HAP-1 (cell line): ENCODE data around the gene PIBF1.
A peak's percentile ranks its signal among the peaks of the same experiment; 100 is the strongest.
"Not testable (repeated sequence)": the region's sequence is repeated elsewhere in the genome, so short reads cannot be mapped to it uniquely, and the experiment has no call there.

ENCODE experiments used
- DNase-seq, 2 experiments: peaks; one replicate each; pipeline ENCODE4 v3.0.0-alpha.2; 2016 to 2020; ENCODE audit warnings: low spot score in 2 of 2
- H3K27me3 ChIP-seq: fragments of 250-450 bp; sonication (Bioruptor Pico); 2 replicates; pipeline ENCODE4 v1.5.1; 2020; ENCODE audit warnings: low read depth, mild to moderate bottlenecking, moderate library complexity
- H3K36me3 ChIP-seq: fragments of 250-450 bp; sonication (Bioruptor Pico); replicated peaks from 2 replicates; pipeline ENCODE4 v1.5.1; 2020; ENCODE audit warnings: mild to moderate bottlenecking
- H3K4me1 ChIP-seq: fragments of 250-450 bp; sonication (Bioruptor Pico); 2 replicates; pipeline ENCODE4 v1.5.1; 2020; ENCODE audit warnings: mild to moderate bottlenecking
- H3K4me3 ChIP-seq: fragments of 250-450 bp; sonication (Bioruptor Pico); 2 replicates; pipeline ENCODE4 v1.5.1; 2020; ENCODE audit warnings: mild to moderate bottlenecking, moderate library complexity
- H3K9me3 ChIP-seq: fragments of 250-450 bp; sonication (Bioruptor Pico); 2 replicates; pipeline ENCODE4 v1.5.1; 2020; ENCODE audit warnings: mild to moderate bottlenecking, moderate library complexity
- in situ Hi-C: fragments of 300-500 bp; cut with MboI; formaldehyde crosslinking; loops from 3 replicates; pipeline ENCODE4 v1.14.3; 2020; ENCODE audit warnings: low sequenced_read_pairs, inconsistent platforms, mixed read lengths

Gene PIBF1

DNA sequence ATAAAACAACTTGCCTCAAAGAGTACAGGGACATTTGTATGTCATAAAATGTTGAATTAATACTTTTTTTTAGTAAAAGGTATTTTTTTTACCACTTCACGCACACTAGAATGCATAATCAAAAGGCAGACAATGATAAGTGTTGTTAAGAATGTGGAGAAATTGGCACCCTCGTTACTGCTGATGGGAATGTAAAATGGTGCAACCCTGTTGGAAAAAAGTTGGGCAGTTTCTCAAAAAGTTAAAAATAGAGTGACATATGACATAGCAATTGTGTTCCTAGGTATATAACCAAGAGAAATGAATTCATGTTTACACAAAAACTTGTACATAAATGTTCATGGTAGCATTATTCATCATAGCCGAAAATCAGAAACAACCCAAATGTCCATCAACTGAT is 109.5 kb downstream of the PIBF1 start:
- H3K4me1 ChIP-seq = no peaks in the 10 kb centered on the region
- DNase-seq = no peak
- no peak overlapping the region for H3K4me3 ChIP-seq
- H3K36me3 ChIP-seq = no peaks in the 10 kb centered on the region; the same call in 1 of the 2 replicates
- in situ Hi-C loops = no loop called here
- H3K9me3 ChIP-seq = no peaks in the 10 kb centered on the region
- no peaks in the 10 kb centered on the region for H3K27me3 ChIP-seq

DNA sequence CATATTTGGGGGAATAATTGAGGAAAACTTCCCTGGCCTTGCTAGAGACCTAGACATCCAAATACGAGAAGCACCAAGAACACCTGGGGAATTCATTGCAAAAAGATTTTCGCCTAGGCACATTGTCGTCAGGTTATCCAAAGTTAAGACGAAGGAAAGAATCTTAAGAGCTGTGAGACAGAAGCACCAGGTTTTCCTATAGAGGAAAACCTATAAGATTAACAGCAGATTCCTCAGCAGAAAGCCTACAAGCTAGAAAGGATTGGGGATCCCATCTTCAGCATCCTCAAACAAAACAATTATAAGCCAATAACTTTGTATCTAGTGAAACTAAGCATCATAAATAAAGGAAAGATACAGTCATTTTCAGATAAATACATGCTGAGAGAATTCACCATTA is 114.9 kb downstream of the PIBF1 start:
- no peaks in the 10 kb centered on the region for H3K36me3 ChIP-seq
- no peak for DNase-seq

DNA sequence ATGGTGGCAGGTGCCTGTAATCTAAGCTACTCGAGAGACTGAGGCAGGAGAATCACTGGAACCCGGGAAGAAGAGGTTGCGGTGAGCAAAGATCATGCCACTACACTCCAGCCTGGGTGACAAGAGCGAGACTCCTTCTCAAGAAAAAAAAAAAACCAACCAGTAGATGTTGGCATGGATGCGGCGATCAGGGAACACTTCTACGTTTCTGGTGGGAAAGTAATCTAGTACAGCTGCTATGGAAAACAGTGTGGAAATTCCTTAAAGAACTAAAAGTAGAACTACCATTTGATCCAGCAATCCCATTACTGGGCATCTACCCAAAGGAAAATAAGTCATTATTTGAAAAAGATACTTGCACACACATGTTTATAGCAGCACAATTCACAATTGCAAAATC is 119.6 kb downstream of the PIBF1 start:
- H3K36me3 ChIP-seq, H3K4me3 ChIP-seq, DNase-seq, H3K27me3 ChIP-seq, H3K9me3 ChIP-seq, H3K4me1 ChIP-seq, in situ Hi-C loops: not testable (repeated sequence)

More for the DNA sequence above, 114.9 kb downstream of the PIBF1 start:
- Histone ChIP-seq H3K4me3 (no peak overlapping the region), H3K4me1 (no peaks in the 10 kb centered on the region), H3K27me3 (no peaks in the 10 kb centered on the region), H3K9me3 (no peaks in the 10 kb centered on the region)
- in situ Hi-C loops = no loop called here

DNA sequence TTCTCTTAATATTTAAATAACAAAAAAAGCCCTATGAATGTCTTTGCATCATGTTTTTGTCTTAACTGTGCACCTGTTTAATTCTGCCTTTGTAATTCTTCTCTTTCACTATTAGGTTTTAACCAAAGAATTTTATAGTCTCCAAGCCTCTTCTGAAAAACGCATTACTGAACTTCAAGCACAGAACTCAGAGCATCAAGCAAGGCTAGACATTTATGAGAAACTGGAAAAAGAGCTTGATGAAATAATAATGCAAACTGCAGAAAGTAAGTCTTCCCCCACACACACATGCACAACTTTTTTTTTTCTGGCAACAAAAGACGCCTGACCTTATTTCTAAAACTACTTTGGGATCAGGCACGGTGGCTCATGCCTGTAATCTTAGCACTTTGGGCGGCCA is 126.5 kb downstream of the PIBF1 start:
- in situ Hi-C loops = no loop called here
- no peaks in the 10 kb centered on the region for H3K9me3 ChIP-seq
- H3K27me3 ChIP-seq = no peaks in the 10 kb centered on the region
- peaks cover 19% of the 10 kb centered on the region for H3K4me1 ChIP-seq
- peaks cover 4% of the 10 kb centered on the region for H3K36me3 ChIP-seq
- H3K4me3 ChIP-seq = no peak overlapping the region
- DNase-seq = peak; percentile 9 to 63

DNA sequence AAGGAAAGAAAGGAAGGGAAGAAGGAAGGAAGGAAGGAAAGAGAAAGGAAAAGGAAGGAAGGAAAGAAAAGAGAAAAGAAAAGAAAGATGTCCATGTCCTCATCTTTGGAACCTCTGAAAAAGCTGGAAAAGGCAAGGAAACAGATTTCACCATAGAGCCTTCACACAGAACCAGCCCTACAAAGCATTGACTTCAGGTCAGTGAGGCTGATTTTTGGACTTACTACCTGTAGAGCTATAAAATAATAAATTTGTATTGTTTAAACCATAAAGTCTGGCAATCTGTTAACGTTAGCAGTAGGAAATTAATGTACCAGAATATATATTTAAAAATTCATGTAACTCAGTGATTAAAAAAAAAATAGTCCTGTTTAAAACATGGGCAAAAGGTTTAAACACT is 130.0 kb downstream of the PIBF1 start:
- H3K9me3 ChIP-seq = no peaks in the 10 kb centered on the region
- in situ Hi-C loops = no loop called here

DNA sequence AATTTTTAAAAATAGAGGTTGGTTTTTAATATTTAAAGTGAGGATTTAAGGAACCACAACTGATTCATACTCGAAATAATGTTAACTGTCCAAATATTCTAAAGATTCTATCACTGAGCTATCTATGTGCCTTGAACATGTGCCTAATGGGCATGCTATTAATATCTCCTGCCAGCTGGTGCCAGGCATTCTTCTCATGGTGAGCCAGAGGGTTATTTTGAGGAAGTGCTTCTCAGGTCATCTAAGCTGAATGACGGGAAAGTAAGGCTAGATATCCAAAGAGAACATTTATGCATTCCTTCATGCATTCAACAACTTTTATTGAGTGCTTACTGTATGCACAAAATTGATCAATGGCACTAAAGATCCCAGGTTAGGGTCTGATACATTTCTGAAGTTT is 138.2 kb downstream of the PIBF1 start:
- H3K36me3 ChIP-seq = peaks cover 2% of the 10 kb centered on the region; the same call in 1 of the 2 replicates
- H3K9me3 ChIP-seq = no peaks in the 10 kb centered on the region
- no peak overlapping the region for H3K4me3 ChIP-seq
- no peaks in the 10 kb centered on the region for H3K4me1 ChIP-seq
- no peak for DNase-seq
- H3K27me3 ChIP-seq = no peaks in the 10 kb centered on the region
- in situ Hi-C loops = no loop called here

More for the DNA sequence above, 130.0 kb downstream of the PIBF1 start:
- DNase-seq = no peak
- peaks cover 15% of the 10 kb centered on the region for H3K4me1 ChIP-seq
- H3K4me3 ChIP-seq = no peak overlapping the region
- H3K36me3 ChIP-seq = peaks cover 4% of the 10 kb centered on the region
- no peaks in the 10 kb centered on the region for H3K27me3 ChIP-seq

DNA sequence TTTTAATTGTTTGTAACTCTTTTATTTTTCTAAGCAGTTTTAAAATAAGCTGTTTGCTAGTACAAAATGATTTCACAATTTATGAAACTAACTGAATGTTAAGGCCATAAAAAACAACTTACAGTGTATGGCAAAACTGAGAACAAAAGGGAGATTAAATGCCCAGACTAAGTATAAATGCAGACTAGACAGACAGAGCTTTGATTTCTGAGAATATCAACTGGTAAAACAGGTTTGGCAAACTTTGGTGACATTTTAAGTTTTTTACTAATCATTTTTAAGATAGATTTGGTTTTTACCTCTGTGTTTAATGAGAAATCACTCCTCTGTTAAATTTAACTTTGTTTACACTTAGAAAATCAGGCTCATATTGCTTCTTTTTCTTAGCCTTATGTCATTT is 149.4 kb downstream of the PIBF1 start:
- DNase-seq = peak in 1 of 2 experiments; percentile 42
- H3K4me3 ChIP-seq = no peak overlapping the region
- no peaks in the 10 kb centered on the region; the same call in 1 of the 2 replicates for H3K36me3 ChIP-seq
- in situ Hi-C loops = no loop called here
- H3K9me3 ChIP-seq = no peaks in the 10 kb centered on the region
- peaks cover 8% of the 10 kb centered on the region for H3K4me1 ChIP-seq
- H3K27me3 ChIP-seq = no peaks in the 10 kb centered on the region

DNA sequence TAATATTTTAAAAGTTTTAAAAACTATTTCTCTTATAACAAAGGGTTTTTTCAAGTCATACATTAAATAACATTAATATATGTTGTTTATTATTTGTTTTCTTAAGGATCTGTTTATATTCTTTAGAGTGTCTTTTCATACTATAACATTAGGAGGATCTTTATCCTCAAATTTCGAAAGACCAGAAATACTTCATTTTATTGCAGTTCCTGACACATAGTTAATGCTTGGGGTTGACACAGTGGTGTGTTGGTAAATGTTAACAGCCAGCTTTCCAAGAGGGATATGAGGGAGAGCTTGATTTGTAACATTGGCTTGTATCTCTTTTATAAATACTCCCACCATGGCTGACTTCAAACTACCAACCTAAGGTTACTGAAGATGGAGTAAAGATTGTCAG is 150.3 kb downstream of the PIBF1 start:
- in situ Hi-C loops = no loop called here
- no peaks in the 10 kb centered on the region; the same call in 1 of the 2 replicates for H3K36me3 ChIP-seq
- no peaks in the 10 kb centered on the region for H3K9me3 ChIP-seq
- no peak overlapping the region for H3K4me3 ChIP-seq
- no peaks in the 10 kb centered on the region for H3K27me3 ChIP-seq
- H3K4me1 ChIP-seq = peaks cover 8% of the 10 kb centered on the region
- no peak for DNase-seq

DNA sequence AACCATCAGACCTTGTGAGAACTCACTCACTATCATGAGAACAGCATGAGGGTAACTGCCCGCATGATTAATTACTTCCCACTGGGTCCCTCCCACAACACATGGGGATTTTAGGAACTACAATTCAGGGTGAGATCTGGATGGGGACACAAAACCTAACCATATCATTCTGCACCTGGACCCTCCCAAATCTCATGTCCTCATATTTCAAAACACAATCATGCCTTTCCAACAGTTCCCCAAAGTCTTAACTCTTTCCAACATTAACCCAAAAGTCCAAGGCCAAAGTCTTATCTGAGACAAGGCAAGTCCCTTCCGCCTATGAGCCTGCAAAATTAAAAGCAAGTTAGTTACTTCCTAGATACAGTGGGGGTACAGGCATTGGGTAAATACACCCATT is 164.3 kb downstream of the PIBF1 start:
- H3K4me1 ChIP-seq, H3K9me3 ChIP-seq, H3K27me3 ChIP-seq, in situ Hi-C loops, DNase-seq, H3K36me3 ChIP-seq, H3K4me3 ChIP-seq: not testable (repeated sequence)

DNA sequence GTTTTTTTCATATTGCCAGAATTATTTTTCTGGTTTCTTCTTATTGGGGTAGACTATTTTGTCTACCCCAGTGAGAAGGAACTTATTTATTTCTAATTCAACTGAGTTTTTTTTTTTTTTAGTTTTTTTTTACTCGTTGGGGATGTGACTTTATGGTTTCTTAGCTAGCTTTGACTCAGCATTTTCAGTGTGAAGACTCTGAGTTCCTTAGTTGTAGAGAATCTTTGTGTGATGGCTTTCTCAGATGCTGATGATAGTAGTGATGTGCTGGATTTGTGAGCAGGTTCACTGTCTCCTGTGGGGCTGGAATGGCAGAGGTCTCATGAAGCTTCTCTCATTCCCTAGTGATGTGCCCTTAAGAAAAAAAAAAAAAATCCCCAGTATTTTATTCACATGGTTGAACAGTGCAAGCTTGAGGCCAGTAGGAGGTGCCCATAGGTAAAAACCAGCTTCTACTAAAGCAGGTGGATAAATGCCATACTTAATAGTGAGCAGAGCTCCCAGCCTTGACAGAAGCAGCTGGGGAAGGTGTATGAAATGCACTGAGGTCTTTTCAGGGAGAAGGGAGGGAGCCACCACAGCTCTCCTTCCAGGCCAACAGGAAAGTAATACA is 170.7 kb downstream of the PIBF1 start:
- in situ Hi-C loops = no loop called here
- Histone ChIP-seq H3K27me3 (no peaks in the 10 kb centered on the region), H3K4me1 (no peaks in the 10 kb centered on the region), H3K9me3 (no peaks in the 10 kb centered on the region), H3K36me3 (no peaks in the 10 kb centered on the region), H3K4me3 (no peak overlapping the region)
- no peak for DNase-seq

DNA sequence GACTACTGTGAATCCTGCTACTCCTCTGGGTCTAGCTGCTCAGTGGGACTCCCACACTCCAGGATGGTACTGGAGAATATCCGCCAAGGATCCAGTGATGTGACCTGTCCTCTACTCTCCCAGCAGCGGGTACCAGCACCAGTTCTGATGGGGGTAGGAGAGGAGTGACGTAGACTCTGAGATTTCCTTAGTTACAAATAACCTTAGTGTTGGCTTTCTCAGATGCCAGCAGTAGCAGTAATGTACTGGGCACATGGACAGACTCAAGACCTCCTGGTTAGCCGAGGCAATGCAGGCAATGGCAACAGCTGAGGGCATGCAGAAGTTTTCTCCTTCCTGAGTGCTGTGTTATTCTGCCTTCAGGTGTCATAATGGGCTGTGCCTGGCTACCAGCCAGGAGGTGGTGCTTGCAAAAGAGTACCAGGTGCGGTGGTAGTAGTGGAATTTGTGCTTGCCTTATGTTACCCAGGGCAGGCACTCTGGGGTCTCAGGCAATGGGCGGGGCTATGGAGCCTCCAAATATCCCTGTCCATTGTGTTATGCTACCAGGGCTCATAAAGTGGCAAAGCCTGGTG is 171.5 kb downstream of the PIBF1 start:
- no peak overlapping the region for H3K4me3 ChIP-seq
- in situ Hi-C loops = no loop called here
- H3K9me3 ChIP-seq = no peaks in the 10 kb centered on the region
- DNase-seq = no peak
- no peaks in the 10 kb centered on the region for H3K4me1 ChIP-seq
- H3K27me3 ChIP-seq = no peaks in the 10 kb centered on the region
- no peaks in the 10 kb centered on the region for H3K36me3 ChIP-seq

DNA sequence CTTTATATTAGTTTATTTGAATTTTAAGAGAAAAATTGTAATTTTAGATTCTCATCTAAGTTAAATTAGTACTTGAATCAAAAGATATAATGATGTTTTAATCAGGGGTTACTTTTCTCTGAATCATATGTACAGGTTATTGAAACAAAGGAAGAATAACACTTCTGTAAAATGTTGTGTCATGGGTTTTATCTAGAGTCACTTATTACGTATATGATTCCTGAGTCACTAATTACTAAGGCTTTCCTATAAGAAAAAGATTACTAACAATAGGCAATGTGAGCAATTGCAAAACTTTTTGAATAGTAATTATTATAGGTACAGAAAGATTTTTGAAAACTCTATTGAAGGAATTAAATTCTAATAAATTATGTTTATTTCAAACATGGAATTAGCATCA is 177.7 kb downstream of the PIBF1 start:
- no peak overlapping the region for H3K4me3 ChIP-seq
- H3K4me1 ChIP-seq = peaks cover 14% of the 10 kb centered on the region
- no peaks in the 10 kb centered on the region for H3K9me3 ChIP-seq
- H3K36me3 ChIP-seq = no peaks in the 10 kb centered on the region
- in situ Hi-C loops = no loop called here
- H3K27me3 ChIP-seq = no peaks in the 10 kb centered on the region
- DNase-seq = no peak

DNA sequence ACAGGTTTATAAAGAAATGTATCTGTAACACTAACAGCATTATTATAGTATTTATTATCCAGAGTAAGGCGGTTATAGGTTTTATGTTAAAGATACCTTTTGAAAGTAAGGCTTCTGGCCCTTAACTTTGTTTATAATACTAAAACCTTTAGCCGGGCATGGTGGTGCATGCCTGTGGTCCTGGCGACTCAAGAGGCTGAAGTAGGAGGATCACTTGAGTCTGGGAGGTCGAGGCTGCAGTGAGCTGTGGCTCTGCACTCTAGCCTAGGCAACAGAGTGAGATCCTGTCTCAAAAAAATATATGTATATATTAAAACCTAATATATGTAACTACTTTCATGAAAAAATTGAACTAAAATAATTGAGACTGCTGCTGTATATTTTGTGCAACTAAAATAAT is 178.2 kb downstream of the PIBF1 start:
- DNase-seq = no peak
- in situ Hi-C loops = no loop called here

DNA sequence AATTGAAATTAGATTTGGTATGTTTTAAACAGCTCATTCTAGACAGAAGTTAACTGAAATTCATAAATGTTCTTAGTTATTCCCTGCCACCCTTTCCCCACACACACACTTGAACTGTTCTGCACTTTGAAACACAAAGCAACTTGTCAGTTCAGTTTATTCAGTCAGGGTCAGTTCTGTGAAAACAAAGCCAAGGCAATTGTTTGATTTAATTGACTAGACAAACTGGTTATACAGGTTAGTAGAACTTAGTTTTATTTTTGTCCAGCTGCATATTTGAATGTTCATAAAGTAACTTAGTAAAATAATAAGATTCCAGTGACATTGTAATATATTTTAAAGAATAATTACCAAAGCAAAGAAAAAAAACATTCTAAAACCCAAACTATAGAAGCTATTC is 178.6 kb downstream of the PIBF1 start:
- peaks cover 14% of the 10 kb centered on the region for H3K4me1 ChIP-seq
- no peaks in the 10 kb centered on the region for H3K9me3 ChIP-seq
- no peak overlapping the region for H3K4me3 ChIP-seq
- H3K27me3 ChIP-seq = no peaks in the 10 kb centered on the region
- H3K36me3 ChIP-seq = no peaks in the 10 kb centered on the region
- peak in 1 of 2 experiments; percentile 67 for DNase-seq
- in situ Hi-C loops = no loop called here

More for the DNA sequence above, 178.2 kb downstream of the PIBF1 start:
- H3K4me1 ChIP-seq = peaks cover 14% of the 10 kb centered on the region
- H3K36me3 ChIP-seq = no peaks in the 10 kb centered on the region
- H3K27me3 ChIP-seq = no peaks in the 10 kb centered on the region
- H3K9me3 ChIP-seq = no peaks in the 10 kb centered on the region
- H3K4me3 ChIP-seq = no peak overlapping the region

DNA sequence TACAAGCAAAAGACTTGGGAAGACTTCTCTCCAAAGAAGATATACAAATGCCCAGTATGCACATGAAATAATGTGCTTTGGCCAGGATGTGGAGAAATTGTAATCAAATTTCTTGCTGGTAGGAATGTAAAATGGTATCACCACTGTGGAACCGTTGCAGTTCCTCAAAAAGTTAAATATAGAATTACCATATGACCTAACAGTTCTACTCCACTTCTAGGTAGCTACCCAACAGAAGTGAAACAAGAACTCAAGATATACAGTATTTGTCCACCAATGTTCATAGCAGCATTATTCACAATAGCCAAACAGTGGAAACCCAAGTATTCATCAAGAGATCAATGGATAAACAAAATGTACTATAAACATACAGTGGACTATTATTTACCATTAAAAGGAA is 181.8 kb downstream of the PIBF1 start:
- peaks cover 14% of the 10 kb centered on the region for H3K4me1 ChIP-seq
- DNase-seq = no peak
- no peaks in the 10 kb centered on the region for H3K9me3 ChIP-seq
- H3K4me3 ChIP-seq = no peak overlapping the region
- in situ Hi-C loops = no loop called here
- H3K27me3 ChIP-seq = no peaks in the 10 kb centered on the region
- H3K36me3 ChIP-seq = no peaks in the 10 kb centered on the region
